GM18907 (cell line): ENCODE data around the gene FBXL13.

Experiments used
- ATAC-seq: cut with Tn5 transposase; IDR thresholded peaks from one replicate; pipeline ENCODE4 v1.9.1; 2021; ENCODE audit warnings: mild to moderate bottlenecking, moderate library complexity; ENCODE audit not compliant: unreplicated experiment

Gene FBXL13

GRCh38 chr7:102943423-102944169 lies 131.0 kb downstream of the FBXL13 start:
- ATAC-seq, result no peak

- no peak for ATAC-seq
Measured at GRCh38 chr7:102942868-102943267, 131.7 kb downstream of the FBXL13 start.

- no peak for ATAC-seq
Measured at GRCh38 chr7:102942181-102942866, 132.3 kb downstream of the FBXL13 start.

- ATAC-seq, result no peak
Measured at GRCh38 chr7:102938679-102939078, 135.9 kb downstream of the FBXL13 start.

GRCh38 chr7:102935450-102936115 lies 139.0 kb downstream of the FBXL13 start:
- no peak for ATAC-seq

- ATAC-seq, result no peak
Measured at GRCh38 chr7:102934701-102935100, 139.9 kb downstream of the FBXL13 start.

GRCh38 chr7:102934239-102934638 lies 140.4 kb downstream of the FBXL13 start:
- ATAC-seq, result no peak

- ATAC-seq, result no peak
Measured at GRCh38 chr7:102933763-102934162, 140.8 kb downstream of the FBXL13 start.

- ATAC-seq, result no peak
Measured at GRCh38 chr7:102931757-102932156, 142.8 kb downstream of the FBXL13 start.

GRCh38 chr7:102927312-102927933 lies 147.2 kb downstream of the FBXL13 start:
- no peak for ATAC-seq

GRCh38 chr7:102926783-102927140 lies 147.8 kb downstream of the FBXL13 start:
- no peak for ATAC-seq

GRCh38 chr7:102925976-102926782 lies 148.4 kb downstream of the FBXL13 start:
- ATAC-seq, result no peak

GRCh38 chr7:102918845-102919244 lies 155.8 kb downstream of the FBXL13 start:
- no peak for ATAC-seq

GRCh38 chr7:102917436-102918353 lies 156.9 kb downstream of the FBXL13 start:
- no peak for ATAC-seq

- ATAC-seq, result no peak
Measured at GRCh38 chr7:102916881-102917280, 157.7 kb downstream of the FBXL13 start.

GRCh38 chr7:102916426-102916825 lies 158.2 kb downstream of the FBXL13 start:
- ATAC-seq, result no peak

GRCh38 chr7:102914585-102914984 lies 160.0 kb downstream of the FBXL13 start:
- no peak for ATAC-seq

GRCh38 chr7:102913826-102914225 lies 160.8 kb downstream of the FBXL13 start:
- ATAC-seq, result no peak

GRCh38 chr7:102912742-102913141 lies 161.9 kb downstream of the FBXL13 start, which contains the start of gene LRRC17:
TSS of gene LRRC17 (plus strand) at chr7:102913000. CDS start at chr7:102933914, 20,914 bp downstream.
- ATAC-seq, result no peak
